ENCODE results near the gene RUSC2.
A peak's percentile ranks its signal among the peaks of the same experiment; 100 is the strongest.
"Not testable (repeated sequence)": the region's sequence is repeated elsewhere in the genome, so short reads cannot be mapped to it uniquely, and the experiment has no call there.

Gene RUSC2

DNA sequence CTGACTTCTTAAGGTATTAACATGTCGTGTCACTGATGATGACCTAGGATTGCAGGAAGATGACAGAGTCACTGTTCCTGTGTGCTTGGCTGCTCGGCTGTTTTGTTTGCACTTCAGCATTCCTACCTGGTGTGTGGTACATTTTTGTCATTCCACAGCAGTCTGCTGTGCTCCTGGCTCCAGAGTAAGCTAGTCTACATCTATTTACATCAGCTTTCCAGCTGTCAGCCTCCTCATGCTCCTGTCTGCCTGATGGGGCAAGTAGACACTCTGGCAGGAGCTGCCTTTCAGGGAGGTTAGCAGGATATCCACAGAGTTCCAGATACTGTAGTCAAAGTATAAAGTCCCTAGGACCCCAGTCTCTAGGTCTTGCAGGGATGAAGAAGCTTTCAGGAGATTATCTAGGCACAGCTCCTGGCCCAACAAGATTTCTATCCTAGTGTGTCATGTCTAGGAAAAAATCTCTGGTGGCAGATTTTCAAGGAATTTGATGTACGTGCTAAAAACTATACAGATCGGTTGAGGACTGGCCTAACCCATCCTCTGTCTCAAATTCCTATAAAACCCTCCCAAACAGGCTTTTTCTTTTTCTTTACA is 28.4 kb downstream of the RUSC2 start:
- no peak for TF ChIP-seq CTCF (IDR thresholded peaks at IDR 0.05; ENCODE audit: low read depth, low read length)

GRCh38 chr9:35518981-35519679 is 29.2 kb downstream of the RUSC2 start:
- DNase-seq (ENCODE audit: extremely low read depth, low read depth) = no peak
- TF ChIP-seq CTCF (IDR thresholded peaks at IDR 0.05; ENCODE audit: low read depth, low read length) = no peak

More for the DNA sequence above, 28.4 kb downstream of the RUSC2 start:
- DNase-seq (ENCODE audit: extremely low read depth, low read depth) = no peak

- DNase-seq (ENCODE audit: extremely low read depth, low read depth) = no peak
- TF ChIP-seq CTCF (IDR thresholded peaks at IDR 0.05; ENCODE audit: low read depth, low read length) = no peak
Observed at GRCh38 chr9:35519692-35520363, 29.9 kb downstream of the RUSC2 start.

- no peak for TF ChIP-seq CTCF (IDR thresholded peaks at IDR 0.05; ENCODE audit: low read depth, low read length)
Observed at GRCh38 chr9:35520364-35520710, 30.4 kb downstream of the RUSC2 start.

GRCh38 chr9:35521708-35522107 is 31.8 kb downstream of the RUSC2 start:
- no peak for DNase-seq (ENCODE audit: extremely low read depth, low read depth)
- TF ChIP-seq CTCF (IDR thresholded peaks at IDR 0.05; ENCODE audit: low read depth, low read length) = no peak

More at GRCh38 chr9:35520364-35520710, 30.4 kb downstream of the RUSC2 start:
- no peak for DNase-seq (ENCODE audit: extremely low read depth, low read depth)

GRCh38 chr9:35522187-35522586 is 32.3 kb downstream of the RUSC2 start:
- TF ChIP-seq CTCF (IDR thresholded peaks at IDR 0.05; ENCODE audit: low read depth, low read length) = peak; percentile 20
- no peak for DNase-seq (ENCODE audit: extremely low read depth, low read depth)

DNA sequence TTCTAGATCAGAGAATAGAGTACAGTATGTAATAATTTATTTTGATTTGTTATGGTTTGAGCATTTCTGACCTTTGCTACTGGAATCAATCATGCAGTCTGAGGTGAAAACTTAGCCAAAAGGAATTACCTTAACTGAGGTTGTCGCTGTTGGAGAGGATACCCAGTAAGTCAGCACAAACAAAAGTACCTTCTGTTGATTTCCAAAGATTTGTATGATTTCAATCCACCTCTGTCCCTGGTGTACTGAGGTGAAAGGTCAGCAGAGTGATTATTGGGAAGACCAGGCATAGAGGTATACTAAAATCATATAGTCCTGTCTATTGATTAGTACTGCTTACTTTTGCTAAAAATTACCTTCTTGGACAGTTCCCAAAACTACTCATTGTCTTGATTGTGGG is 32.8 kb downstream of the RUSC2 start:
- no peak for DNase-seq (ENCODE audit: extremely low read depth, low read depth)
- TF ChIP-seq CTCF (IDR thresholded peaks at IDR 0.05; ENCODE audit: low read depth, low read length) = no peak

GRCh38 chr9:35523556-35523955 is 33.6 kb downstream of the RUSC2 start:
- not testable (repeated sequence) for DNase-seq (ENCODE audit: extremely low read depth, low read depth)
